ENCODE data around the gene CYTH2. TPM values are rescaled to one million over a fixed set of nuclear protein-coding genes. Genes with fewer than 3 reads are reported as not detected.
A peak's percentile ranks its signal among the peaks of the same experiment; 100 is the strongest.

Gene CYTH2
- total RNA-seq, 1 donor from 2014 or later, result 67.1 TPM

GRCh38 chr19:48475369-48476068, 6.3 kb downstream of the CYTH2 start:
- H3K27ac ChIP-seq (ENCODE audit: low read depth, low read length), result no peak overlapping the region
- no peak for DNase-seq (ENCODE audit: low read depth)
- peaks cover 89% of the 10 kb centered on the region for H4K20me1 ChIP-seq (ENCODE audit: insufficient read depth, low read length)
- Mint-ChIP-seq H3K4me1 (ENCODE audit: low read depth, unreplicated experiment) (peaks cover 12% of the 10 kb centered on the region), H3K4me3 (ENCODE audit: unreplicated experiment) (no peak overlapping the region), H3K9me3 (ENCODE audit: unreplicated experiment) (no peaks in the 10 kb centered on the region), H3K27ac (ENCODE audit: unreplicated experiment) (no peak overlapping the region), H3K36me3 (ENCODE audit: low read depth, unreplicated experiment) (peaks cover 29% of the 10 kb centered on the region), H3K27me3 (ENCODE audit: low read depth, unreplicated experiment) (no peaks in the 10 kb centered on the region)
- no peak overlapping the region for H2AFZ ChIP-seq (ENCODE audit: low read depth, low read length)
- H3K36me3 ChIP-seq (ENCODE audit: insufficient read depth, low read length), result peaks cover 50% of the 10 kb centered on the region
- no peaks in the 10 kb centered on the region for H3K9me3 ChIP-seq (ENCODE audit: insufficient read depth, low read depth, low read length)
- no peak overlapping the region for H3K4me2 ChIP-seq (ENCODE audit: low read length)
- H3K4me1 ChIP-seq (ENCODE audit: insufficient read depth, low read length), result peaks cover 14% of the 10 kb centered on the region
- H3K79me2 ChIP-seq (ENCODE audit: insufficient read depth, low read length), result peaks cover 36% of the 10 kb centered on the region
- no peak overlapping the region for H3K9ac ChIP-seq (ENCODE audit: low read length)
- H3K27me3 ChIP-seq (ENCODE audit: insufficient read depth, low read length), result no peaks in the 10 kb centered on the region
- no peak for TF ChIP-seq EZH2 (IDR thresholded peaks at IDR 0.05; ENCODE audit: insufficient read depth, low read length)
- TF ChIP-seq CTCF (IDR thresholded peaks at IDR 0.05; ENCODE audit: insufficient read depth, low read depth, low read length), result no peak
- H3K4me3 ChIP-seq (ENCODE audit: insufficient read depth, low read depth, low read length), result no peak overlapping the region
- no peak for FAIRE-seq

- H3K9me3 ChIP-seq (ENCODE audit: insufficient read depth, low read depth, low read length), result no peaks in the 10 kb centered on the region
- H3K79me2 ChIP-seq (ENCODE audit: insufficient read depth, low read length), result peaks cover 29% of the 10 kb centered on the region
- Mint-ChIP-seq H3K27me3 (ENCODE audit: low read depth, unreplicated experiment) (no peaks in the 10 kb centered on the region), H3K36me3 (ENCODE audit: low read depth, unreplicated experiment) (peaks cover 25% of the 10 kb centered on the region), H3K4me3 (ENCODE audit: unreplicated experiment) (no peak overlapping the region), H3K4me1 (ENCODE audit: low read depth, unreplicated experiment) (peaks cover 12% of the 10 kb centered on the region), H3K27ac (ENCODE audit: unreplicated experiment) (peak overlapping the region; percentile 75), H3K9me3 (ENCODE audit: unreplicated experiment) (no peaks in the 10 kb centered on the region)
- FAIRE-seq (no peak), DNase-seq (ENCODE audit: low read depth) (no peak)
- H3K4me2 ChIP-seq (ENCODE audit: low read length), result no peak overlapping the region
- H3K9ac ChIP-seq (ENCODE audit: low read length), result no peak overlapping the region
- peaks cover 86% of the 10 kb centered on the region for H4K20me1 ChIP-seq (ENCODE audit: insufficient read depth, low read length)
- no peak overlapping the region for H3K4me3 ChIP-seq (ENCODE audit: insufficient read depth, low read depth, low read length)
- H3K27ac ChIP-seq (ENCODE audit: low read depth, low read length), result no peak overlapping the region
- no peaks in the 10 kb centered on the region for H3K27me3 ChIP-seq (ENCODE audit: insufficient read depth, low read length)
- H3K36me3 ChIP-seq (ENCODE audit: insufficient read depth, low read length), result peaks cover 45% of the 10 kb centered on the region
- no peak overlapping the region for H2AFZ ChIP-seq (ENCODE audit: low read depth, low read length)
- TF ChIP-seq CTCF (IDR thresholded peaks at IDR 0.05; ENCODE audit: insufficient read depth, low read depth, low read length), result no peak
- TF ChIP-seq EZH2 (IDR thresholded peaks at IDR 0.05; ENCODE audit: insufficient read depth, low read length), result no peak
- H3K4me1 ChIP-seq (ENCODE audit: insufficient read depth, low read length), result peaks cover 17% of the 10 kb centered on the region
Measured at GRCh38 chr19:48476176-48476575, 7.0 kb downstream of the CYTH2 start.

GRCh38 chr19:48477067-48477685, 8.0 kb downstream of the CYTH2 start:
- FAIRE-seq, result no peak
- Histone ChIP-seq H3K9ac (ENCODE audit: low read length) (no peak overlapping the region), H4K20me1 (ENCODE audit: insufficient read depth, low read length) (peaks cover 76% of the 10 kb centered on the region)

More at GRCh38 chr19:48477067-48477685, 8.0 kb downstream of the CYTH2 start:
- DNase-seq (ENCODE audit: low read depth), result no peak
- Histone ChIP-seq H3K27ac (ENCODE audit: low read depth, low read length) (no peak overlapping the region), H3K27me3 (ENCODE audit: insufficient read depth, low read length) (no peaks in the 10 kb centered on the region), H3K9me3 (ENCODE audit: insufficient read depth, low read depth, low read length) (no peaks in the 10 kb centered on the region), H2AFZ (ENCODE audit: low read depth, low read length) (no peak overlapping the region), H3K4me3 (ENCODE audit: insufficient read depth, low read depth, low read length) (no peak overlapping the region), H3K4me1 (ENCODE audit: insufficient read depth, low read length) (peaks cover 23% of the 10 kb centered on the region), H3K79me2 (ENCODE audit: insufficient read depth, low read length) (peaks cover 19% of the 10 kb centered on the region), H3K4me2 (ENCODE audit: low read length) (no peak overlapping the region), H3K36me3 (ENCODE audit: insufficient read depth, low read length) (peaks cover 38% of the 10 kb centered on the region)
- H3K4me1 Mint-ChIP-seq (ENCODE audit: low read depth, unreplicated experiment), result peaks cover 12% of the 10 kb centered on the region
- H3K9me3 Mint-ChIP-seq (ENCODE audit: unreplicated experiment), result no peaks in the 10 kb centered on the region
- no peak overlapping the region for H3K4me3 Mint-ChIP-seq (ENCODE audit: unreplicated experiment)
- no peak overlapping the region for H3K27ac Mint-ChIP-seq (ENCODE audit: unreplicated experiment)
- TF ChIP-seq CTCF (IDR thresholded peaks at IDR 0.05; ENCODE audit: insufficient read depth, low read depth, low read length) (no peak), EZH2 (IDR thresholded peaks at IDR 0.05; ENCODE audit: insufficient read depth, low read length) (no peak)
- peaks cover 20% of the 10 kb centered on the region for H3K36me3 Mint-ChIP-seq (ENCODE audit: low read depth, unreplicated experiment)
- H3K27me3 Mint-ChIP-seq (ENCODE audit: low read depth, unreplicated experiment), result no peaks in the 10 kb centered on the region

All from astrocyte (in vitro differentiated cells and primary cell).